Tibial nerve (tissue), 4 donors: ENCODE results near the gene BFAR.

ENCODE experiments used
- CTCF ChIP-seq, 5 experiments: fragments of 200-600 bp in 3 of 5; fragments of 450-650 bp in 2 of 5; sonication (generic) in 3 of 5; IDR thresholded peaks; one replicate each; pipeline ENCODE4 v1.5.1; 2016 to 2019; ENCODE audit warnings: antibody characterized with exemption in 5 of 5, mild to moderate bottlenecking in 3 of 5, moderate library complexity in 2 of 5
- EP300 ChIP-seq, 2 donors: sonication (generic); formaldehyde crosslinking; IDR thresholded peaks; one replicate each; pipeline ENCODE4 v1.6.1; 2017; ENCODE audit warnings: antibody characterized with exemption in 2 of 2, mild to moderate bottlenecking in 1 of 2

GRCh38 chr16:14613991-14614390 is 18.8 kb upstream of the BFAR start:
- TF ChIP-seq CTCF (IDR thresholded peaks at IDR 0.05) (no peak), EP300 (IDR thresholded peaks at IDR 0.05) (no peak)
